ENCODE results near the gene LZTS3.

GRCh38 chr20:3203315-3204123 is 30.2 kb upstream of the LZTS3 start:
- TF ChIP-seq POLR2A (IDR thresholded peaks at IDR 0.05): no peak
- TF ChIP-seq CTCF (IDR thresholded peaks at IDR 0.05): no peak
- no peak for TF ChIP-seq POLR2AphosphoS5 (IDR thresholded peaks at IDR 0.05; ENCODE audit: insufficient read depth in 1 of 2, low read depth in 1 of 2)
